ENCODE results near the gene C11orf98.

DNA sequence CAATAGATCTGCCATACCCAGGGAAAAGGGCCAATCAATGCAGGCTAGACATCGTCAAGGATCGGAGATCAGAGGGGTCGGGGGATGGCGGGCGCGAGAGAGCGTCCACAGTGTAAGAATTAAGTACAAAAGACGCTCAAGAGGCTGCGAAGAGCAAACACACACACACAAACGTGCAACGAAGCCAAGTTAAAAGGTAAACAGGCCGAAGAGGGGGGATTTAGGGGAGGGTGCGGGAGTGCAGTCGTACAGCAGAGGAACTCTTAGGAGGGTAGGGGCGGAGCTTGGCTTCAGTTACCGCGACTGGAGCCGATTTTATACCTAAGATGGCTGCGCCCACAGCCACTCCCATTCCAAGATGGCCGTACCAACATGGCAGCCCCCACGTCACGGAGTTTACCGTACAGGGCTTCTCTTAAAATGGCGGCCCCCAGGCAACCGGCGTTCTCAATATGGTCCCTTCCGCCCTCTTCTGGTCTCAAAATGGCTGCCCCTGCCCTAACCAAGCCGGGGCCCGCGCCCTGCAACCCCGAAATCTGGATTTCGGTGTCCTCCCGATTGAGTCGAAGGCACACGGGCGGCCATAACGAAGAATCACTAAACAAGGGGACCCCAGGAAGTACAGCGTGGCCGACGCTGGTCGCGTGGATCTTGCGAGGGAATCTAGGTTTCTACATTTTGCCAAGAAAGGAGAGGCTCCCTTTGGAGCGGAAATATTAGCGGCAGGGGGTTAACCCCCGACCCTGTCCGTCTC is 44.4 kb upstream of the C11orf98 start:
- TF ChIP-seq, protein P1, sequence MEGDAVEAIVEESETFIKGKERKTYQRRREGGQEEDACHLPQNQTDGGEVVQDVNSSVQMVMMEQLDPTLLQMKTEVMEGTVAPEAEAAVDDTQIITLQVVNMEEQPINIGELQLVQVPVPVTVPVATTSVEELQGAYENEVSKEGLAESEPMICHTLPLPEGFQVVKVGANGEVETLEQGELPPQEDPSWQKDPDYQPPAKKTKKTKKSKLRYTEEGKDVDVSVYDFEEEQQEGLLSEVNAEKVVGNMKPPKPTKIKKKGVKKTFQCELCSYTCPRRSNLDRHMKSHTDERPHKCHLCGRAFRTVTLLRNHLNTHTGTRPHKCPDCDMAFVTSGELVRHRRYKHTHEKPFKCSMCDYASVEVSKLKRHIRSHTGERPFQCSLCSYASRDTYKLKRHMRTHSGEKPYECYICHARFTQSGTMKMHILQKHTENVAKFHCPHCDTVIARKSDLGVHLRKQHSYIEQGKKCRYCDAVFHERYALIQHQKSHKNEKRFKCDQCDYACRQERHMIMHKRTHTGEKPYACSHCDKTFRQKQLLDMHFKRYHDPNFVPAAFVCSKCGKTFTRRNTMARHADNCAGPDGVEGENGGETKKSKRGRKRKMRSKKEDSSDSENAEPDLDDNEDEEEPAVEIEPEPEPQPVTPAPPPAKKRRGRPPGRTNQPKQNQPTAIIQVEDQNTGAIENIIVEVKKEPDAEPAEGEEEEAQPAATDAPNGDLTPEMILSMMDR (IDR thresholded peaks at IDR 0.05): peak in 2 of 6 experiments; percentile 15 to 31
- TF ChIP-seq EP300 (IDR thresholded peaks at IDR 0.05): peak in 1 of 4 donors; percentile 29
- TF ChIP-seq POLR2A (IDR thresholded peaks at IDR 0.05): peak in 3 of 4 donors; percentile 51 to 84 (median 77)
- TF ChIP-seq POLR2AphosphoS5 (IDR thresholded peaks at IDR 0.05): peak; percentile 73 to 87
